GM10266 (cell line): ENCODE data around the gene PRR29.

Source experiments
- DNase-seq: peaks from one replicate; pipeline ENCODE4 v3.0.0; 2012; ENCODE audit errors: extremely low spot score
- CTCF ChIP-seq: IDR thresholded peaks from 2 replicates; pipeline ENCODE4 v1.5.1; 2012; ENCODE audit warnings: mild to moderate bottlenecking, low read depth; ENCODE audit not compliant: control insufficient read depth, insufficient read depth; ENCODE audit errors: missing control alignments

Gene PRR29

DNA sequence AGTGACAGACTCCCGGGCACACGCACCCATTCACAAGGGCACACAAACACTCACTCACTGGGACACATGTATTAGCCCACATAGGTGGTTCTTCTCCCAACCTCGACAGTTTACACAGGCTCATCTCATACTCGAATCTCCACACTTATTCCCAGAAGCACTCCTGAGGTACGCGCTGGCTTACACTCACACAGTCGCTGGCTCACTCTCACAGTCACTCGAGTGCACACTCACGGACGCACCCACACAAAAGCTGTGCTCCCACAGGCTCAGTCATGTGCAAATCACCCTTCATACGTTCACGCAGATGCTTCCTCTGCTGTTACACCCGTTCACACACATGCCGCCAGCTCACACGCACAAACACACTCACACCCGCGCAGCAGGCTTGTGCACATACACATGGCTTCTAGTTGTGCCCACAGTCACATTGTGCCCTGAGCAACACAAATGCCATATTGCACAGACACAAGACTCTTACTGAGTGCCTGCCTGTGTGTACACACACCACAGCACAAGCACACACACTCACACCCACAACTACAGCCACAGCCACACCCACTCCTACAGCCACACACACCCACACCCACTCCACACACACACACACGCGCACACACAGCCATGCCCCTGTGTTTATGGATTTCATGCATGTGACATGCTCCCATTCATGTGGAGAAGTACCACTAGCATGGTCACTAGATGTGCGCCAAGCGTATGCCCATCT is 8.4 kb upstream of the PRR29 start:
- TF ChIP-seq CTCF, result no peak
- no peak for DNase-seq

DNA sequence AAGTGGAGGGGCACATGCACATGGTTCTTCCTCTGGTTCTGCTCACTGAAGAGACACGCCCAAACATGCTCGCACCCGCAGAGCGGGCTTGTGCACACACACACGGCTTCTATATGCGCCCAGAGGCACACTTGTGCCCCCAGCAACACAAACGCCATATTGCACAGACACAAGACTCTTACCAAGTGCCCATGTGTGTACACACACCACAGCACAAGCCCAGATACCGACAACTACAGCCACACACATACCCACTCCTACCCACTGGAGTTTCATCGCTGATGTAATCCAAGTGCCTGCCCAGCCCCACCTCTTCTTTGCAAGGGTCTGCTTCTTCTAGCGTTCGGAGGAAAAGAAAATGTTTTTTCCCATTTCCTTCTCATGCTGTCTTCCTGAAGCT is 6.5 kb upstream of the PRR29 start:
- TF ChIP-seq CTCF, result no peak
- DNase-seq, result no peak

GRCh38 chr17:63993368-63993985 is 4.7 kb upstream of the PRR29 start:
- no peak for DNase-seq
- no peak for TF ChIP-seq CTCF

DNA sequence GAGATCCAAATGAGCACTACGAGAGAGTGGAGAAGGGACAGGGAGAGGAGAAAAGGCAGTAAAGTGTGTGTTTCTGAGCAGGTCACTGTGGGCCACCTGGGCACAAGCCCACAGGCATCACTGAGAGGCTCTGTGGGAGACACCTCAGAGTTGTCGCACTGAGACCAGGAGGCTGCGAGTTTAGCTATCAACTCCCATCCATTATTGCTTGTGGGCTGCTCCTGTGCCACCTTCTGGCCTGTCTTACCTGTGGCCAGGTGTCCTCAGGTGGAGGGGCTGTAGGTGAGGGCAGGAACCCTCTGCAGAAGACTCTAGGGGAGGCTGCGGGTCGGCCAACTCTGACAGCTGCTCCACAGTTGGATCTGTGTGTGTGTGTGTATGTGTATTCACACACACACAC is 2.5 kb upstream of the PRR29 start:
- TF ChIP-seq CTCF, result no peak
- DNase-seq, result no peak

DNA sequence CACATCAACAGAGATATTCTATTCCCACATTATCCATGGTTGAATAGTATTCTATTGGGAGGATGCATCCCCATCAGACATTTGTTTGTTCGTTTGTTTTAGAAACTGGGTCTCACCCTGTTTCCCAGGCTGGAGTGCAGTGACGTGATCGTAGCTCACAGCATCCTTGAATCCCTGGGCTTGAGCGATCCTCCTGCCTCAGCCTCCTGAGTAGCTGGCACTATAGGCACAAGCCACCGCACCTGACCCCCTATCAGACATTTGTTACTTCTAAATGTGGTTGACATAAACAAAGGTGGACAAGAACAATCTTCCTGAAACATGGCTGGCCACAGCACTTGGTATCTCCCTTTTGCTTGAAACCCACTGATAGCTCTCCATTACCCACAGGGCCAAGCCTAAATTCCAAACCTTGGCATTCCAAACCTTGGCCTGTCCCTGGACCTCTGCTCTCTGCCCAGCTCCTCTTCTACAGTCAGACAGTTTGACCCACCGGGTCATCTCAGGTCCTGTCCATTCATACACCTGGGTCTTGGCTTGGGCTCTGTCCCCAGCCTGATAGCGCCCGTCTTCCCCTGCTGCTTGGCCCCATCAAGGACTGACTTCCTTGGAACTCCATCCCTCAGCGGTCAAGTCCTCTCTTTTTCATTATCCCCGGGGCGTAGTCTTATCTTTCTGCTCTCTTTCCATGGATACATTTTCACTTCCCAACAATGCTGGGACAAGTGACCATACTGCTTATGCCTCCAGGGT is 1.5 kb upstream of the PRR29 start:
- no peak for DNase-seq

DNA sequence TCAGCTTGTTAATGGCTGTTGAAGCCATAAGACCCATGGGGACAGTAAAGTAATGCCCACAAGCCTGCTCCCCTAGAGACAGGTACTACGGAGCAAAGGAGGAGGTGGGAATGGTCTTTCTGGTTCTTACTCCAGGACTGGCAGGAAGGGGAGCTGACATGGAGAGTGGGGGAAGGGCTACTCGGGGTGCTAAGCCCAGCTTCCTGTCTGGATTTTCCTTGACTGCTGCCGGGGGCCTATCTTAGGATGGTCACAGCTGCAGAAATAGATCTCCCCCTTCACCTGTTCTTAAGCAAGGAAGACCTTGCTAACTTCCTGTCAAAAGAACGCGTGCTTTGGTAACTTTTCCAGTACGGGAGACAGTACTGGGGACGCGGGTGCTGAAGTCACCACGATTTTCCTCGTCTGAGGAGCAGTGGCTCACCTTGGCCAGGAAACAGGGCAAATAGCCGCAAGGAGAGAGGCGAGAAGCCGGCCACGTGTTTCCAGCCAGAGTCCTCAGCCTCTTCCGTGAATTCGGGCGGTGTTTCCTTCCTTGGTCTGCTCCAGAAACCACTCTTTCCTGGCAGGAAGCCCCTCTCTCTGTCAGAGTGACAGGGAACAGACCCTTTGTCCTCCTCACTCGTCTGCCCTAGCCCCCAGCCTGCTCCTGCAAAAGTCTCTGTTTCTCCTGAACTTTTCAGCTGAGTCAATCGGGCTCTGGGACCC is 656 bp upstream of the PRR29 start:
- TF ChIP-seq CTCF, result no peak
- DNase-seq, result no peak

More for the DNA sequence above, 1.5 kb upstream of the PRR29 start:
- no peak for TF ChIP-seq CTCF
